Gastrocnemius medialis (tissue), 4 donors: Measurements from ENCODE around the gene COLEC12. TPM values are rescaled to one million over a fixed set of nuclear protein-coding genes. Genes with fewer than 3 reads are reported as not detected.

Experiments
- ATAC-seq, 2 donors: fragments of 150-250 bp; one replicate each; pipeline ENCODE4 v1.9.1; 2016
- DNase-seq, 2 donors: peaks; one replicate each; pipeline ENCODE4 v3.0.0-alpha.2; 2019
- H3K27ac ChIP-seq, 4 donors: fragments of 200-600 bp; sonication (generic); 1 replicate in 1 of 4; 2 replicates in 3 of 4; pipeline ENCODE4 v1.5.1; 2016 to 2018; ENCODE audit warnings: mild to moderate bottlenecking in 2 of 4, moderate library complexity in 1 of 4
- H3K27me3 ChIP-seq, 3 donors: fragments of 200-600 bp; sonication (generic) in 2 of 3; 1 replicate in 1 of 3; 2 replicates in 2 of 3; pipeline versions ENCODE4 v1.5.1 to v1.6.0; 2016 to 2019; ENCODE audit warnings: mild to moderate bottlenecking in 1 of 3, moderate library complexity in 1 of 3
- H3K36me3 ChIP-seq, 2 donors: fragments of 200-600 bp; sonication (generic) in 1 of 2; one replicate each; pipeline ENCODE4 v1.5.1; 2017 to 2018
- H3K4me1 ChIP-seq, 2 donors: fragments of 200-600 bp; sonication (generic) in 1 of 2; one replicate each; pipeline ENCODE4 v1.5.1; 2016 to 2017; ENCODE audit warnings: mild to moderate bottlenecking in 2 of 2
- H3K4me3 ChIP-seq, 4 donors: fragments of 200-600 bp; sonication (generic) in 3 of 4; 1 replicate in 1 of 4; 2 replicates in 3 of 4; pipeline ENCODE4 v1.5.1; 2016 to 2019; ENCODE audit warnings: mild to moderate bottlenecking in 2 of 4
- H3K9me3 ChIP-seq, 3 donors: fragments of 200-600 bp; sonication (generic) in 2 of 3; 1 replicate in 1 of 3; 2 replicates in 2 of 3; pipeline ENCODE4 v1.5.1; 2016 to 2019
- POLR2A ChIP-seq, 2 donors: fragments of 450-650 bp; IDR thresholded peaks; one replicate each; pipeline ENCODE4 v1.6.1; 2017; ENCODE audit warnings: antibody characterized with exemption in 2 of 2, mild to moderate bottlenecking in 2 of 2, moderate library complexity in 2 of 2
- in situ Hi-C, 4 donors: fragments of 200-750 bp; cut with MboI; loops; one replicate each; pipeline versions ENCODE4 v1.15.0 to v1.8.0; 2017; ENCODE audit warnings: low sequenced_read_pairs in 4 of 4
- intact Hi-C: fragments of 100-400 bp; cut with DNase I; formaldehyde crosslinking; loops from one replicate; pipeline ENCODE4 v1.15.1; 2023; ENCODE audit warnings: low total_unique reads
- total RNA-seq, 4 donors: library from RNA; depleted of rRNA; stranded (reverse); fragments of >200 nt; gene quantifications; one replicate each; pipeline versions ENCODE4 v1.1.0 to v1.2.3, GENCODE V29; 2016
- TF ChIP-seq, protein P1 (sequence below), 5 experiments: fragments of 450-650 bp in 3 of 5; fragments of 200-600 bp in 2 of 5; sonication (generic) in 2 of 5; IDR thresholded peaks in 4 of 5; conservative IDR thresholded peaks in 1 of 5; 1 replicate in 4 of 5; 2 replicates in 1 of 5; pipeline ENCODE4 v1.5.1; 2016 to 2019; ENCODE audit warnings: antibody characterized with exemption in 5 of 5, mild to moderate bottlenecking in 3 of 5, moderate library complexity in 3 of 5

The COLEC12 gene
- total RNA-seq, 4 donors from 2014 or later = 0.97 to 6.1 (median 5.1) TPM

GRCh38 chr18:532632-533031 is 32.1 kb upstream of the COLEC12 start:
- no peaks in the 10 kb centered on the region for H3K4me1 ChIP-seq
- no peak for DNase-seq
- H3K27ac ChIP-seq = no peak overlapping the region
- no peak overlapping the region for H3K4me3 ChIP-seq
- in situ Hi-C loops = no loop called here
- H3K36me3 ChIP-seq = no peaks in the 10 kb centered on the region
- no peaks in the 10 kb centered on the region for H3K9me3 ChIP-seq
- TF ChIP-seq POLR2A (IDR thresholded peaks at IDR 0.05) = no peak
- TF ChIP-seq, protein P1, sequence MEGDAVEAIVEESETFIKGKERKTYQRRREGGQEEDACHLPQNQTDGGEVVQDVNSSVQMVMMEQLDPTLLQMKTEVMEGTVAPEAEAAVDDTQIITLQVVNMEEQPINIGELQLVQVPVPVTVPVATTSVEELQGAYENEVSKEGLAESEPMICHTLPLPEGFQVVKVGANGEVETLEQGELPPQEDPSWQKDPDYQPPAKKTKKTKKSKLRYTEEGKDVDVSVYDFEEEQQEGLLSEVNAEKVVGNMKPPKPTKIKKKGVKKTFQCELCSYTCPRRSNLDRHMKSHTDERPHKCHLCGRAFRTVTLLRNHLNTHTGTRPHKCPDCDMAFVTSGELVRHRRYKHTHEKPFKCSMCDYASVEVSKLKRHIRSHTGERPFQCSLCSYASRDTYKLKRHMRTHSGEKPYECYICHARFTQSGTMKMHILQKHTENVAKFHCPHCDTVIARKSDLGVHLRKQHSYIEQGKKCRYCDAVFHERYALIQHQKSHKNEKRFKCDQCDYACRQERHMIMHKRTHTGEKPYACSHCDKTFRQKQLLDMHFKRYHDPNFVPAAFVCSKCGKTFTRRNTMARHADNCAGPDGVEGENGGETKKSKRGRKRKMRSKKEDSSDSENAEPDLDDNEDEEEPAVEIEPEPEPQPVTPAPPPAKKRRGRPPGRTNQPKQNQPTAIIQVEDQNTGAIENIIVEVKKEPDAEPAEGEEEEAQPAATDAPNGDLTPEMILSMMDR (IDR thresholded peaks at IDR 0.05 in 4 of 5, conservative IDR thresholded peaks at IDR 0.05 in 1 of 5) = no peak
- intact Hi-C loops = no loop called here
- H3K27me3 ChIP-seq = no peaks in the 10 kb centered on the region
- no peak for ATAC-seq

DNA sequence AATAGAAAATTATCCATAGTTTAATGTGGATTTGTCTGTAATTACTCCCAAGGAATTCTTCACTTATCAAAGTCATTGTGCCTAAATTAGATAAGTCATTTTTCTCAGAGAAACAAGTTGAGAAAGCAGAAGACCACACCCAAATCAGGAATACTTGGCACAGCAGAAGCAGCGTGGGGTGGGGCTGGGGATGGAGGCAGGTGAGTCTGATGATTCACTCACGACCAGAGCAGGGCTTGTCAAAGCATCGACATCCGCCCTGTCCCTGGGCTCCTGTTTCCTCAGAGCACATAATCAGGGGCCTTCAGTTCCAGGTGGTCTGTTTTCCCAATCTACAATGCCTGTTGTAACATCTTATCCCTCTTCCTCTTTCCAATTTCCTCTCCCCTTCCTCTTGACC is 31.5 kb upstream of the COLEC12 start:
- Histone ChIP-seq H3K9me3 (no peaks in the 10 kb centered on the region), H3K4me1 (no peaks in the 10 kb centered on the region), H3K4me3 (no peak overlapping the region), H3K27ac (no peak overlapping the region), H3K27me3 (no peaks in the 10 kb centered on the region), H3K36me3 (no peaks in the 10 kb centered on the region)
- intact Hi-C loops (no loop called here), in situ Hi-C loops (no loop called here)
- no peak for TF ChIP-seq POLR2A (IDR thresholded peaks at IDR 0.05)
- TF ChIP-seq, protein P1 (IDR thresholded peaks at IDR 0.05 in 4 of 5, conservative IDR thresholded peaks at IDR 0.05 in 1 of 5) = no peak
- ATAC-seq = no peak
- DNase-seq = no peak

DNA sequence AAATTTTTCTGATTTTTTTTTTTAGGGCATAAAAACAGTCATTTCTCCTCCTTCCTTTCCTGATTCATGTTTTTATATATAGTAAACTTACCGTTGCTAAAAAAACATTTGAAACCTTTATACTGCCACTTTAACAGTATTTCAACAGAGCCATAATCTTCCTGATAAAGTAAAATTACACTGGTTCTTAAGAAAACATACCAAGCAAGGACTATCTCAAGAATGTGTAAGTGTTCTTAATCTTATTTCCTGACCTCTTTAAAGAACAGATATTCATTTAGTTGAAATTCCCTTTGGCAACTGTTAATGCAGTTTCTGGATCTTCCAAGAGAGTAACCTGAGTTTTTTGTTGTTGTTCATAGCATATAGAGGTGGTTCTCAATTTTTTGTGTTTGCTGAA is 26.6 kb upstream of the COLEC12 start:
- Histone ChIP-seq H3K4me1 (no peaks in the 10 kb centered on the region), H3K4me3 (no peak overlapping the region), H3K36me3 (no peaks in the 10 kb centered on the region), H3K27me3 (no peaks in the 10 kb centered on the region), H3K9me3 (no peaks in the 10 kb centered on the region), H3K27ac (no peak overlapping the region)
- TF ChIP-seq, protein P1 (IDR thresholded peaks at IDR 0.05 in 4 of 5, conservative IDR thresholded peaks at IDR 0.05 in 1 of 5) = no peak
- no peak for TF ChIP-seq POLR2A (IDR thresholded peaks at IDR 0.05)
- ATAC-seq (no peak), DNase-seq (no peak)
- in situ Hi-C loops (no loop called here), intact Hi-C loops (no loop called here)

- Histone ChIP-seq H3K27me3 (no peaks in the 10 kb centered on the region), H3K36me3 (no peaks in the 10 kb centered on the region), H3K27ac (no peak overlapping the region), H3K4me3 (no peak overlapping the region), H3K9me3 (no peaks in the 10 kb centered on the region), H3K4me1 (no peaks in the 10 kb centered on the region)
- TF ChIP-seq, protein P1 (IDR thresholded peaks at IDR 0.05 in 4 of 5, conservative IDR thresholded peaks at IDR 0.05 in 1 of 5) = no peak
- no peak for TF ChIP-seq POLR2A (IDR thresholded peaks at IDR 0.05)
- in situ Hi-C loops (no loop called here), intact Hi-C loops (no loop called here)
- no peak for DNase-seq
- ATAC-seq = no peak
Measured at GRCh38 chr18:526681-527080, 26.2 kb upstream of the COLEC12 start.

- Histone ChIP-seq H3K36me3 (no peaks in the 10 kb centered on the region), H3K9me3 (no peaks in the 10 kb centered on the region), H3K27me3 (no peaks in the 10 kb centered on the region), H3K4me3 (no peak overlapping the region), H3K4me1 (no peaks in the 10 kb centered on the region), H3K27ac (no peak overlapping the region)
- no peak for DNase-seq
- intact Hi-C loops = no loop called here
- TF ChIP-seq, protein P1 (IDR thresholded peaks at IDR 0.05 in 4 of 5, conservative IDR thresholded peaks at IDR 0.05 in 1 of 5) = no peak
- TF ChIP-seq POLR2A (IDR thresholded peaks at IDR 0.05) = no peak
- in situ Hi-C loops = no loop called here
- no peak for ATAC-seq
Measured at GRCh38 chr18:525036-525797, 24.7 kb upstream of the COLEC12 start.
